HCT116 (cell line): ENCODE data around the gene DOCK10. TPM values are rescaled to one million over a fixed set of nuclear protein-coding genes. Genes with fewer than 3 reads are reported as not detected.

Experiments used
- ATAC-seq: fragments of 200-7000 bp; cut with Tn5 transposase; 2 replicates; pipeline ENCODE4 v1.9.1; 2020; ENCODE audit warnings: mild to moderate bottlenecking, moderate library complexity
- BruUV-seq: library from RNA; stranded (reverse); fragments of 400-500 nt; replicated peaks from 2 replicates; lab custom pipeline; 2021; lab: Mats Ljungman, UMichigan
- CTCF ChIA-PET: fragments of 300-600 bp; sonication (Branson Sonifier 250); formaldehyde crosslinking; loops from one replicate; lab custom pipeline; 2021; ENCODE audit warnings: antibody characterized with exemption; lab: Charles Lee
- POLR2A ChIA-PET: fragments of 300-600, 350-600 bp; sonication (Branson Sonifier 250); formaldehyde crosslinking; loops from one replicate; lab custom pipeline; 2021; ENCODE audit warnings: antibody characterized with exemption; lab: Charles Lee
- RAD21 ChIA-PET, 2 experiments: fragments of 300-600 bp; sonication (Branson Sonifier 250); formaldehyde crosslinking; loops; one replicate each; lab custom pipeline; 2023; ENCODE audit warnings: low total read pairs in 2 of 2; ENCODE audit not compliant: uncharacterized antibody in 2 of 2, unreplicated experiment in 2 of 2, low non-redundant PET in 1 of 2; lab: Charles Lee
- DNase-seq: peaks from one replicate; pipeline ENCODE4 v3.0.0-alpha.2; 2010; ENCODE audit warnings: low read depth, low spot score
- H2AFZ ChIP-seq: fragments of 200-600 bp; shearing (Covaris generic), sonication (generic); 2 replicates; pipeline ENCODE4 v1.6.1; 2017; ENCODE audit warnings: low read depth, mixed run types, mixed read lengths, antibody characterized with exemption, low read length; ENCODE audit not compliant: poor library complexity, severe bottlenecking
- H3K27ac ChIP-seq: 2 replicates; pipeline ENCODE4 v1.5.1; 2012; ENCODE audit warnings: low read depth, low read length
- H3K27me3 ChIP-seq: fragments of 200-600 bp; sonication (generic); 2 replicates; pipeline ENCODE4 v1.6.1; 2016; ENCODE audit warnings: mixed run types, low read length, mixed read lengths; ENCODE audit not compliant: insufficient read depth
- H3K36me3 ChIP-seq, 2 experiments: fragments of 200-500 bp in 1 of 2; fragments of 200-600 bp in 1 of 2; sonication (Bioruptor generic) in 1 of 2; sonication (generic) in 1 of 2; 2 replicates each; pipeline versions ENCODE4 v1.5.1 to v1.6.1; 2014 to 2016; ENCODE audit warnings: low read length in 2 of 2, inconsistent platforms in 1 of 2, mixed read lengths in 1 of 2, mixed run types in 1 of 2; ENCODE audit not compliant: insufficient read depth in 2 of 2, control insufficient read depth in 1 of 2
- H3K4me1 ChIP-seq, 2 experiments: fragments of 200-600 bp in 1 of 2; sonication (generic) in 1 of 2; 2 replicates each; pipeline versions ENCODE4 v1.5.1 to v1.6.1; 2012 to 2017; ENCODE audit warnings: low read length in 2 of 2, inconsistent platforms in 1 of 2, mild to moderate bottlenecking in 1 of 2, mixed read lengths in 1 of 2, mixed run types in 1 of 2, moderate library complexity in 1 of 2; ENCODE audit not compliant: insufficient read depth in 2 of 2, control insufficient read depth in 1 of 2
- H3K4me2 ChIP-seq: fragments of 200-600 bp; sonication (generic); 2 replicates; pipeline ENCODE4 v1.6.1; 2017; ENCODE audit warnings: mixed run types, low read length, mixed read lengths
- H3K4me3 ChIP-seq, 2 experiments: fragments of 200-600 bp in 1 of 2; sonication (generic) in 1 of 2; replicated peaks in 1 of 2; 2 replicates each; pipeline ENCODE4 v1.5.1; 2011 to 2016; ENCODE audit warnings: low read length in 2 of 2, control low read depth in 1 of 2, low read depth in 1 of 2, mild to moderate bottlenecking in 1 of 2, mixed read lengths in 1 of 2, mixed run types in 1 of 2
- H3K79me2 ChIP-seq: fragments of 200-600 bp; sonication (generic); 2 replicates; pipeline ENCODE4 v1.6.1; 2017; ENCODE audit warnings: mild to moderate bottlenecking, mixed run types, low read length, moderate library complexity, mixed read lengths; ENCODE audit not compliant: insufficient read depth
- H3K9ac ChIP-seq: fragments of 200-600 bp; sonication (generic); 2 replicates; pipeline ENCODE4 v1.6.1; 2016; ENCODE audit warnings: low read length, mixed read lengths
- H3K9me2 ChIP-seq: fragments of 200-600 bp; sonication (generic), shearing (Covaris generic); 2 replicates; pipeline ENCODE4 v1.6.1; 2017; ENCODE audit warnings: mixed run types, mild to moderate bottlenecking, moderate library complexity; ENCODE audit not compliant: insufficient read depth
- H3K9me3 ChIP-seq, 2 experiments: fragments of 200-500 bp in 1 of 2; fragments of 200-600 bp in 1 of 2; sonication (Bioruptor generic) in 1 of 2; sonication (generic) in 1 of 2; 2 replicates each; pipeline ENCODE4 v1.6.1; 2014 to 2017; ENCODE audit warnings: low read length in 2 of 2, mixed read lengths in 2 of 2, inconsistent platforms in 1 of 2, low read depth in 1 of 2, mild to moderate bottlenecking in 1 of 2, mixed run types in 1 of 2, moderate library complexity in 1 of 2; ENCODE audit not compliant: control insufficient read depth in 1 of 2, insufficient read depth in 1 of 2
- H4K20me1 ChIP-seq: fragments of 200-600 bp; sonication (generic), shearing (Covaris generic); 2 replicates; pipeline ENCODE4 v1.6.1; 2017; ENCODE audit warnings: mixed run types, mild to moderate bottlenecking, moderate library complexity; ENCODE audit not compliant: insufficient read depth
- EZH2 ChIP-seq: fragments of 200-600 bp; sonication (generic); IDR thresholded peaks from 2 replicates; pipeline ENCODE4 v1.6.1; 2017; ENCODE audit warnings: antibody characterized with exemption, mixed run types
- SP1 ChIP-seq: IDR thresholded peaks from 2 replicates; pipeline ENCODE4 v1.6.1; 2012; ENCODE audit warnings: low read depth
- SRF ChIP-seq: IDR thresholded peaks from 2 replicates; pipeline ENCODE4 v1.6.1; 2012; ENCODE audit warnings: low read depth
- TCF7L2 ChIP-seq: IDR thresholded peaks from 2 replicates; pipeline ENCODE4 v1.7.0; 2011; ENCODE audit warnings: borderline replicate concordance, inconsistent platforms; ENCODE audit not compliant: insufficient read depth, insufficient read length; ENCODE audit errors: extremely low read depth
- ZBTB33 ChIP-seq: IDR thresholded peaks from 2 replicates; pipeline ENCODE4 v1.6.1; 2011; ENCODE audit warnings: mild to moderate bottlenecking, low read length, moderate library complexity; ENCODE audit not compliant: insufficient replicate concordance; ENCODE audit errors: extremely low read depth
- intact Hi-C: fragments of 100-400 bp; cut with micrococcal nuclease; formaldehyde crosslinking; loops from 2 replicates; pipeline ENCODE4 v1.10.0; 2022
- total RNA-seq: library from RNA; stranded (reverse); gene quantifications from one replicate; pipeline ENCODE4 v1.2.1, GENCODE V29; 2021; ENCODE audit not compliant: unreplicated experiment
- TF ChIP-seq, protein P1 (sequence below), 3 experiments: fragments of 200-600 bp in 1 of 3; sonication (generic) in 1 of 3; IDR thresholded peaks in 2 of 3; conservative IDR thresholded peaks in 1 of 3; 2 replicates each; pipeline ENCODE4 v1.5.1; 2012 to 2017; ENCODE audit warnings: low read depth in 2 of 3, low read length in 2 of 3, antibody characterized with exemption in 1 of 3, borderline replicate concordance in 1 of 3, control low read depth in 1 of 3, mild to moderate bottlenecking in 1 of 3, mixed read lengths in 1 of 3, mixed run types in 1 of 3, moderate library complexity in 1 of 3; ENCODE audit not compliant: insufficient read depth in 1 of 3
- TF ChIP-seq, protein P2 (sequence below): IDR thresholded peaks from 2 replicates; pipeline ENCODE4 v1.6.1; 2012; ENCODE audit warnings: low read depth

DOCK10 gene
- total RNA-seq, 1 experiment from 2014 or later: 0.54 TPM

GRCh38 chr2:225038231-225038523, 4.1 kb downstream of the DOCK10 start:
- BruUV-seq: no TSS peak
- H3K9ac ChIP-seq: no peak overlapping the region
- no peak overlapping the region for H3K4me2 ChIP-seq
- no peaks in the 10 kb centered on the region for H3K79me2 ChIP-seq
- H3K36me3 ChIP-seq: no peaks in the 10 kb centered on the region
- RAD21 ChIA-PET: no interaction called here
- H3K27ac ChIP-seq: no peak overlapping the region
- TF ChIP-seq SRF (no peak), TCF7L2 (no peak), SP1 (no peak), ZBTB33 (no peak), EZH2 (no peak)
- TF ChIP-seq, protein P1, sequence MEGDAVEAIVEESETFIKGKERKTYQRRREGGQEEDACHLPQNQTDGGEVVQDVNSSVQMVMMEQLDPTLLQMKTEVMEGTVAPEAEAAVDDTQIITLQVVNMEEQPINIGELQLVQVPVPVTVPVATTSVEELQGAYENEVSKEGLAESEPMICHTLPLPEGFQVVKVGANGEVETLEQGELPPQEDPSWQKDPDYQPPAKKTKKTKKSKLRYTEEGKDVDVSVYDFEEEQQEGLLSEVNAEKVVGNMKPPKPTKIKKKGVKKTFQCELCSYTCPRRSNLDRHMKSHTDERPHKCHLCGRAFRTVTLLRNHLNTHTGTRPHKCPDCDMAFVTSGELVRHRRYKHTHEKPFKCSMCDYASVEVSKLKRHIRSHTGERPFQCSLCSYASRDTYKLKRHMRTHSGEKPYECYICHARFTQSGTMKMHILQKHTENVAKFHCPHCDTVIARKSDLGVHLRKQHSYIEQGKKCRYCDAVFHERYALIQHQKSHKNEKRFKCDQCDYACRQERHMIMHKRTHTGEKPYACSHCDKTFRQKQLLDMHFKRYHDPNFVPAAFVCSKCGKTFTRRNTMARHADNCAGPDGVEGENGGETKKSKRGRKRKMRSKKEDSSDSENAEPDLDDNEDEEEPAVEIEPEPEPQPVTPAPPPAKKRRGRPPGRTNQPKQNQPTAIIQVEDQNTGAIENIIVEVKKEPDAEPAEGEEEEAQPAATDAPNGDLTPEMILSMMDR (IDR thresholded peaks at IDR 0.05 in 2 of 3, conservative IDR thresholded peaks at IDR 0.05 in 1 of 3; ENCODE audit: borderline replicate concordance in 1 of 3, insufficient read depth in 1 of 3, low read depth in 2 of 3, low read length in 2 of 3): no peak
- TF ChIP-seq, protein P2, sequence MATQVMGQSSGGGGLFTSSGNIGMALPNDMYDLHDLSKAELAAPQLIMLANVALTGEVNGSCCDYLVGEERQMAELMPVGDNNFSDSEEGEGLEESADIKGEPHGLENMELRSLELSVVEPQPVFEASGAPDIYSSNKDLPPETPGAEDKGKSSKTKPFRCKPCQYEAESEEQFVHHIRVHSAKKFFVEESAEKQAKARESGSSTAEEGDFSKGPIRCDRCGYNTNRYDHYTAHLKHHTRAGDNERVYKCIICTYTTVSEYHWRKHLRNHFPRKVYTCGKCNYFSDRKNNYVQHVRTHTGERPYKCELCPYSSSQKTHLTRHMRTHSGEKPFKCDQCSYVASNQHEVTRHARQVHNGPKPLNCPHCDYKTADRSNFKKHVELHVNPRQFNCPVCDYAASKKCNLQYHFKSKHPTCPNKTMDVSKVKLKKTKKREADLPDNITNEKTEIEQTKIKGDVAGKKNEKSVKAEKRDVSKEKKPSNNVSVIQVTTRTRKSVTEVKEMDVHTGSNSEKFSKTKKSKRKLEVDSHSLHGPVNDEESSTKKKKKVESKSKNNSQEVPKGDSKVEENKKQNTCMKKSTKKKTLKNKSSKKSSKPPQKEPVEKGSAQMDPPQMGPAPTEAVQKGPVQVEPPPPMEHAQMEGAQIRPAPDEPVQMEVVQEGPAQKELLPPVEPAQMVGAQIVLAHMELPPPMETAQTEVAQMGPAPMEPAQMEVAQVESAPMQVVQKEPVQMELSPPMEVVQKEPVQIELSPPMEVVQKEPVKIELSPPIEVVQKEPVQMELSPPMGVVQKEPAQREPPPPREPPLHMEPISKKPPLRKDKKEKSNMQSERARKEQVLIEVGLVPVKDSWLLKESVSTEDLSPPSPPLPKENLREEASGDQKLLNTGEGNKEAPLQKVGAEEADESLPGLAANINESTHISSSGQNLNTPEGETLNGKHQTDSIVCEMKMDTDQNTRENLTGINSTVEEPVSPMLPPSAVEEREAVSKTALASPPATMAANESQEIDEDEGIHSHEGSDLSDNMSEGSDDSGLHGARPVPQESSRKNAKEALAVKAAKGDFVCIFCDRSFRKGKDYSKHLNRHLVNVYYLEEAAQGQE: no peak
- TF ChIP-seq, all 23 proteins: peak for 0
- intact Hi-C loops: no loop called here
- H3K9me3 ChIP-seq: no peaks in the 10 kb centered on the region
- H3K27me3 ChIP-seq: no peaks in the 10 kb centered on the region
- no peak overlapping the region for H2AFZ ChIP-seq
- H3K9me2 ChIP-seq: no peaks in the 10 kb centered on the region
- no peak overlapping the region for H3K4me3 ChIP-seq
- CTCF ChIA-PET: no interaction called here
- no peaks in the 10 kb centered on the region for H4K20me1 ChIP-seq
- DNase-seq: no peak
- H3K4me1 ChIP-seq: no peaks in the 10 kb centered on the region
- no peak for ATAC-seq
- POLR2A ChIA-PET: no interaction called here
